Testis (tissue), 3 donors: ENCODE data around the gene SOSTDC1. TPM values are rescaled to one million over a fixed set of nuclear protein-coding genes. Genes with fewer than 3 reads are reported as not detected.

ENCODE experiments used
- DNase-seq: peaks from one replicate; pipeline ENCODE4 v3.0.0-alpha.2; 2019
- H3K27ac ChIP-seq, 2 donors: fragments of 200-600 bp; sonication (generic); one replicate each; pipeline ENCODE4 v1.5.1; 2019
- H3K27me3 ChIP-seq: fragments of 200-600 bp; sonication (generic); one replicate; pipeline ENCODE4 v1.5.1; 2019
- H3K36me3 ChIP-seq: fragments of 200-600 bp; sonication (generic); one replicate; pipeline ENCODE4 v1.5.1; 2017; ENCODE audit warnings: low read depth; ENCODE audit errors: missing control alignments
- H3K4me1 ChIP-seq: fragments of 200-600 bp; sonication (generic); one replicate; pipeline ENCODE4 v1.5.1; 2019
- H3K4me3 ChIP-seq, 2 donors: fragments of 200-600 bp; sonication (generic); one replicate each; pipeline ENCODE4 v1.5.1; 2017 to 2019
- H3K9me3 ChIP-seq: fragments of 200-600 bp; sonication (generic); one replicate; pipeline ENCODE4 v1.5.1; 2017
- POLR2A ChIP-seq: fragments of 450-650 bp; IDR thresholded peaks from one replicate; pipeline ENCODE4 v1.6.1; 2017; ENCODE audit warnings: antibody characterized with exemption, mild to moderate bottlenecking, moderate library complexity
- WGBS, 2 donors: methylation state at CpG; one replicate each; pipeline ENCODE4 v1.1.5; 2018; 5-methylcytosine and 5-hydroxymethylcytosine counted together
- intact Hi-C: fragments of 100-400 bp; cut with DNase I; formaldehyde crosslinking; loops from one replicate; pipeline ENCODE4 v1.15.1; 2023; ENCODE audit warnings: low total_unique reads
- polyA plus RNA-seq: library from polyadenylated mRNA; stranded (reverse); fragments of 350-450 nt; fragmentation: Illumina TruSeq; extraction: RNeasy Lipid Tissue Mini Kit (QIAGEN cat#74804); gene quantifications from one replicate; pipeline ENCODE4 v1.2.3, GENCODE V29; 2014; ENCODE audit warnings: low read depth, low replicate concordance; ENCODE audit not compliant: insufficient read depth
- total RNA-seq, 2 donors: library from RNA; depleted of rRNA; stranded (reverse); fragments of >200 nt; gene quantifications; one replicate each; pipeline ENCODE4 v1.2.3, GENCODE V29; 2016
- TF ChIP-seq, protein P1 (sequence below), 3 experiments: fragments of 450-650 bp in 2 of 3; fragments of 200-600 bp in 1 of 3; sonication (generic) in 1 of 3; IDR thresholded peaks; one replicate each; pipeline ENCODE4 v1.5.1; 2016 to 2019; ENCODE audit warnings: antibody characterized with exemption in 3 of 3, mild to moderate bottlenecking in 2 of 3, moderate library complexity in 1 of 3

The SOSTDC1 gene
- total and polyA plus RNA-seq, 3 donors from 2014 or later, result 1.5 to 5.1 (median 3.8) TPM

DNA sequence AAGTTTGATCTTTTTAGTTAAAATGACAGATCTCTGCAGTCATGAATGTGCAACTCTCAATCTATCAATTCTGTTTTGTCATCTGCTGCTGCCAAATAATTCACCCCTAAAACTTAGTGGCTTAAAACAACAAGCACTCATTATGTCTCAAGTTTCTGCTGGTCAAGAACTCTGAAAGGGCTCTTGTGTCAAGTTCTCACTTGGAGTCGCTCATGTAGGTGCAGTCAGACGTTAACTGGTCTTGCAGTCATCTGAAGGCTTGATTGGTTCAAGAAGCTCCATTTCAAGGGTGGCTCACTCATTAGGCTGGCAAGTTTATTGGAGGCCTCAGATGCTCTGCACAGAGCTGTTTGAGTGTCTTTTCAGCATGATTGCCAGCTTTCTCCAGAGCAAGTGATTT is 32.6 kb upstream of the SOSTDC1 start:
- TF ChIP-seq, protein P1, sequence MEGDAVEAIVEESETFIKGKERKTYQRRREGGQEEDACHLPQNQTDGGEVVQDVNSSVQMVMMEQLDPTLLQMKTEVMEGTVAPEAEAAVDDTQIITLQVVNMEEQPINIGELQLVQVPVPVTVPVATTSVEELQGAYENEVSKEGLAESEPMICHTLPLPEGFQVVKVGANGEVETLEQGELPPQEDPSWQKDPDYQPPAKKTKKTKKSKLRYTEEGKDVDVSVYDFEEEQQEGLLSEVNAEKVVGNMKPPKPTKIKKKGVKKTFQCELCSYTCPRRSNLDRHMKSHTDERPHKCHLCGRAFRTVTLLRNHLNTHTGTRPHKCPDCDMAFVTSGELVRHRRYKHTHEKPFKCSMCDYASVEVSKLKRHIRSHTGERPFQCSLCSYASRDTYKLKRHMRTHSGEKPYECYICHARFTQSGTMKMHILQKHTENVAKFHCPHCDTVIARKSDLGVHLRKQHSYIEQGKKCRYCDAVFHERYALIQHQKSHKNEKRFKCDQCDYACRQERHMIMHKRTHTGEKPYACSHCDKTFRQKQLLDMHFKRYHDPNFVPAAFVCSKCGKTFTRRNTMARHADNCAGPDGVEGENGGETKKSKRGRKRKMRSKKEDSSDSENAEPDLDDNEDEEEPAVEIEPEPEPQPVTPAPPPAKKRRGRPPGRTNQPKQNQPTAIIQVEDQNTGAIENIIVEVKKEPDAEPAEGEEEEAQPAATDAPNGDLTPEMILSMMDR (IDR thresholded peaks at IDR 0.05), result no peak
- TF ChIP-seq POLR2A, result no peak
- H3K27me3 ChIP-seq, result no peaks in the 10 kb centered on the region
- no peaks in the 10 kb centered on the region for H3K36me3 ChIP-seq
- WGBS, 2 donors, result 88 to 89% methylated on average over 2 of the region's 2 CpGs
- H3K4me3 ChIP-seq, result no peak overlapping the region
- H3K4me1 ChIP-seq, result no peaks in the 10 kb centered on the region
- intact Hi-C loops, result no loop called here
- H3K9me3 ChIP-seq, result no peaks in the 10 kb centered on the region
- DNase-seq, result no peak
- no peak overlapping the region for H3K27ac ChIP-seq

DNA sequence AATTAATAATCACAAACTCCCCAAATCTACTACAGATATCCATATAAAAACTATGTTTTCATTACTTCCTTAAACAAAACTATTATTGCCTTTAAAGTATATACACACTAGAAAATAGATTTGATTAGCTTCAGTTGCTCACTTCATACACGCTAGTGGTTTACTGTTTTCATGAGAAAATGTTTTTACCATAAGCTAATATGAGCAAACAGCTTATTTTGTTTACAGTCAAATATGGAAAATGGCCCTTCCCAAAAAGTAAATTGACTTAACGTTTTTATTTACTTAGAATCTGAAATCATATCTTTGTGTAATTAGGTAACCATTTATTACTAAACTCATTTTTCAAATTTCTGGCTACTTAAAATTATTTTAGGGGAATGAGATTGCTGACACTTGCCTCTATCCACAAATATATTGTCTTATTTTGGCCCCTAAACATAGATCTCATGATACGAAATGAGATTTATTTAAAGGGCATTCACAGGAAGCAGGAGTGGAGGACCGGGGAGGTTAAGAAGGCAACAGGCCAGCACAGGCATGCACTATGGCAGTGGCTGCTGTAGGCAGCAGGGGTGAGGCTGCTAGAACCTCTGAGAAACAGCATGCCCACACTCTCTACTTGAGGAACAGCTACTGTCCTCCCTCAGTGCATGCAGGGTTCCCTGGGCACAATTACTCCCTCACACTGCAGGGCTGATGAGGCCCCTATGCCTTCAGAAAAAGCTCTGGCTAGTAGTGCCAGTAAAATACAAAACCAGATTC is 29.6 kb upstream of the SOSTDC1 start:
- intact Hi-C loops, result no loop called here
- Histone ChIP-seq H3K27ac (no peak overlapping the region), H3K27me3 (no peaks in the 10 kb centered on the region)

DNA sequence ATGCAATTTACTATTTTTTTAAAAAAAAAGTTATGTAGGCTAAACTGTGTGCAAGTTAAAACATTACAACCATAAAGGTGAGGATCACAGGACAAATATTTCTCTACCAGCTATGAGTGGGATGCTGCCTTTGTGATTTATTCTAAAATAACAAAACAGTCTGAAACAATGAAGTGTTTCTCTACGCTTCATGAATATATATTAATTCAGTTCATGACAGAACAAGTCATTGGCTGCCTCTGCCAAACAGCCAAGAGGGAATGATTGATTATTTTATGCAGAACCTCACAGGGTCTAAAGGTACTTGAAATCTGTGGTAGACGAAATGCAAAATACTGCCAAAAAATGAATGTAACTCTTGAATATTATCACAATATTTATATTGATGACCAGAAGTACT is 29.0 kb upstream of the SOSTDC1 start:
- no peaks in the 10 kb centered on the region for H3K27me3 ChIP-seq
- WGBS, 2 donors, result 83 to 87% methylated on average over 2 of the region's 2 CpGs
- no peaks in the 10 kb centered on the region for H3K36me3 ChIP-seq
- H3K4me3 ChIP-seq, result no peak overlapping the region
- intact Hi-C loops, result no loop called here
- H3K4me1 ChIP-seq, result no peaks in the 10 kb centered on the region
- no peak for DNase-seq
- H3K27ac ChIP-seq, result no peak overlapping the region
- TF ChIP-seq, protein P1 (IDR thresholded peaks at IDR 0.05), result no peak
- TF ChIP-seq POLR2A, result no peak
- no peaks in the 10 kb centered on the region for H3K9me3 ChIP-seq

More for the DNA sequence above, 29.6 kb upstream of the SOSTDC1 start:
- no peaks in the 10 kb centered on the region for H3K4me1 ChIP-seq
- DNase-seq, result no peak
- 87 to 89% methylated on average over 4 of the region's 4 CpGs for WGBS, 2 donors
- no peaks in the 10 kb centered on the region for H3K36me3 ChIP-seq
- H3K9me3 ChIP-seq, result no peaks in the 10 kb centered on the region
- TF ChIP-seq, protein P1 (IDR thresholded peaks at IDR 0.05), result no peak
- TF ChIP-seq POLR2A, result no peak
- no peak overlapping the region for H3K4me3 ChIP-seq

- Histone ChIP-seq H3K4me3 (no peak overlapping the region), H3K9me3 (no peaks in the 10 kb centered on the region), H3K27ac (no peak overlapping the region), H3K36me3 (no peaks in the 10 kb centered on the region), H3K27me3 (no peaks in the 10 kb centered on the region), H3K4me1 (no peaks in the 10 kb centered on the region)
- 86 to 93% methylated on average over 2 of the region's 2 CpGs for WGBS, 2 donors
- intact Hi-C loops, result no loop called here
- no peak for DNase-seq
- TF ChIP-seq, protein P1 (IDR thresholded peaks at IDR 0.05), result no peak
- no peak for TF ChIP-seq POLR2A
Observed at GRCh38 chr7:16493266-16493665, 27.7 kb upstream of the SOSTDC1 start.
